Measurements from ENCODE around the gene NHERF1. TPM values are rescaled to one million over a fixed set of nuclear protein-coding genes. Genes with fewer than 3 reads are reported as not detected.

Gene NHERF1
- 1.9 and 2.5 TPM in 2 replicates for total RNA-seq

DNA sequence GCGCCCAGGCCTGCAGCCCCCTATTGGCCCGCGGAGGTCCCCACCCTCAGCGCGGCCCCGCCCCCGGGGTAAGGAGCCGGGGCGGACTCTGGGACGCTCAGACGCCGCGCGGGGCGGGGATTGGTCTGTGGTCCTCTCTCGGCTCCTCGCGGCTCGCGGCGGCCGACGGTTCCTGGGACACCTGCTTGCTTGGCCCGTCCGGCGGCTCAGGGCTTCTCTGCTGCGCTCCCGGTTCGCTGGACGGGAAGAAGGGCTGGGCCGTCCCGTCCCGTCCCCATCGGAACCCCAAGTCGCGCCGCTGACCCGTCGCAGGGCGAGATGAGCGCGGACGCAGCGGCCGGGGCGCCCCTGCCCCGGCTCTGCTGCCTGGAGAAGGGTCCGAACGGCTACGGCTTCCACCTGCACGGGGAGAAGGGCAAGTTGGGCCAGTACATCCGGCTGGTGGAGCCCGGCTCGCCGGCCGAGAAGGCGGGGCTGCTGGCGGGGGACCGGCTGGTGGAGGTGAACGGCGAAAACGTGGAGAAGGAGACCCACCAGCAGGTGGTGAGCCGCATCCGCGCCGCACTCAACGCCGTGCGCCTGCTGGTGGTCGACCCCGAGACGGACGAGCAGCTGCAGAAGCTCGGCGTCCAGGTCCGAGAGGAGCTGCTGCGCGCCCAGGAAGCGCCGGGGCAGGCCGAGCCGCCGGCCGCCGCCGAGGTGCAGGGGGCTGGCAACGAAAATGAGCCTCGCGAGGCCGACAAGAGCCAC lies at the start of gene NHERF1:
NHERF1 (plus strand) TSS at position 100 of the 750 bp plus-strand sequence; CDS start at position 319, 219 bp downstream.

DNA sequence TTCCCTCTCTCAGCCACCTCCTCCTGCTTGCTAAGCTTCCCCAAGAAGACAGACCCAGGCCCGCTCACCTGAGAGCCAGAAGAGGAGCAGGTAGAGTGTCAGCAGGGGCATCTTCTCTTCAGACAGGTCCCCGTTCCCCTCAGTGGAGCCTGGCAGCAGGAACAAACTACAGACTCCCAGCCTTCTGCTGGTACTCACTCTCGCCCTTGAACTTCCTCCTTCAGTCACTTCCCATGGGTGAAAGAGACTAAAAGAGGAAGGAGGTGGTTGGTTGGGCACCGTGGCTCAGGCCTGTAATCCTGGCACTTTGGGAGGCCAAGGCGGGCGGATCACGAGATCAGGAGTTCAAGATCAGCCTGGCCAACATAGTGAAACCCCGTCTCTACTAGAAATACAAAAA lies 35.7 kb upstream of the NHERF1 start, which contains the start of gene CD300LF:
CD300LF (minus strand) TSS at position 168 of the 400 bp plus-strand sequence; CDS start at position 111, 57 bp downstream.

GRCh38 chr17:74736513-74737298 lies 11.7 kb upstream of the NHERF1 start, which contains the start of gene RAB37:
Gene RAB37, plus strand, starts transcription at chr17:74737256. Its CDS starts 17 bp downstream, at chr17:74737273.

DNA sequence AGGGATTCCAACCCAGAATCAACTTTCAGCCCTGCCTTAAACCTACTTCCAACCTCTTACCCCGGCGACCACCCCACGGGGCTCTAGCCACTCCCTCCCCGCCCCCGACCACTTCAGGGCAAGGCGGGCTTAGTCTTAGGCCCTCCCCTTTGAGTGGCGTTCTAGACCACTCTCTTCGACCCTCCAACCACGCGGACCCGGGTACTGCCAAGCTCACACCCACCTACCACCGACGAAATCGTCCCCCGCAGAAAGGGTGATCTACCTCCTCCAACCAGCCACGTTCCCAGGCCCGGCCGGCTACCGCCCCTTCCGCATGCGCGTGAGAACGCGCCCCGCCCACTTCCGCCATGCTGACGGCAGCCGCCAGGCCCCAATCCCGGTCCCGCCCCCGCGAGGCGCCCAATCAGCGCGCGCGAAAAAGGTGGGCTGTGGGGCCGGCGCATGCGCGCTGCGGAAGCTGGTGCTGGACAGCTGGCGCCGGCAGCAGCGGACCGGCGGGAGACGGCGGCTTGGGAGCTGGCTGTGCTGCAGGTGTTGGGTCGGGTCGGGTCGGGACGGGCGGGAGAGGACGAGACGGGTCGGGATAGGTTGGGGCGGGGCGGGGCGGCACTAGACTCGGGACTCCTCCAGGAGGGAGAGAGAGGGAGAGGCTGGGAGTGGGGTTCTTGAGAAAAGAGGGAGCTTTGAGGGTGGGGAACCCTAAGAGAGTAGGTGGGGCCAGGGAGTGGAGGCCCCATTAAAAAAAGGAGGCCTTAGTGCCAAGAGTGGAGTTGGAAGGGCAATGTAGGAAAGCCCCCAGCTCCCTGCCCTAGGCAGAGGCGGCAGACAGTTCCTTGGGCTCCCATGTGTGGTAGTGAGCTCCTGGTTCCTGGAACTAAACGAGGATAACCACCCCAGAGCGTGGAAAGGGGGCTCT lies 27.9 kb downstream of the NHERF1 start, which contains the start of gene NAT9:
NAT9 (minus strand) TSS at position 302 of the 919 bp plus-strand sequence. CDS start 647 bp downstream, outside the sequence.

Other genes starting within 250 kb of the NHERF1 start
- gene CD300LB, start 217.2 kb upstream of the NHERF1 start, total RNA-seq = not detected in 2 replicates
- gene CD300C, start 202.5 kb upstream of the NHERF1 start, total RNA-seq = not detected in 2 replicates
- gene CD300H, start 181.1 kb upstream of the NHERF1 start, total RNA-seq = not detected in 2 replicates
- gene CD300LD, start 156.3 kb upstream of the NHERF1 start, total RNA-seq = not detected in 2 replicates
- gene CD300E, start 124.9 kb upstream of the NHERF1 start, total RNA-seq = not detected in 2 replicates
- gene CD300LF, start 35.7 kb upstream of the NHERF1 start, total RNA-seq = not detected in 2 replicates
- gene RAB37, start 11.4 kb upstream of the NHERF1 start, total RNA-seq = 0.16 and 0.60 TPM in 2 replicates
- gene NAT9, start 27.7 kb downstream of the NHERF1 start, total RNA-seq = 39.1 and 46.7 TPM in 2 replicates
- 0.16 and 0.26 TPM in 2 replicates for gene GRIN2C, start 111.3 kb downstream of the NHERF1 start, total RNA-seq
- 62.7 and 67.5 TPM in 2 replicates for gene FDXR, start 124.4 kb downstream of the NHERF1 start, total RNA-seq
- not detected in 2 replicates for gene FADS6, start 145.0 kb downstream of the NHERF1 start, total RNA-seq
- gene USH1G, start 174.6 kb downstream of the NHERF1 start, total RNA-seq = under 0.01 and 0.09 TPM in 2 replicates
- not detected in 2 replicates for gene OTOP2, start 175.6 kb downstream of the NHERF1 start, total RNA-seq
- gene OTOP3, start 187.3 kb downstream of the NHERF1 start, total RNA-seq = not detected in 2 replicates
- gene HID1, start 224.1 kb downstream of the NHERF1 start, total RNA-seq = 0.16 and 0.52 TPM in 2 replicates
- 5.5 and 6.4 TPM in 2 replicates for gene CDR2L, start 239.0 kb downstream of the NHERF1 start, total RNA-seq

Measured in bronchial smooth muscle cell (primary cell).